ACC112 (cell line): ENCODE results near the gene PLA2G6.

Experiments used
- H2AFZ ChIP-seq: fragments of 200-600 bp; sonication (generic); one replicate; pipeline ENCODE4 v1.6.0; 2017; ENCODE audit warnings: antibody characterized with exemption, low read length; ENCODE audit not compliant: unreplicated experiment
- H3K27ac ChIP-seq: fragments of 200-600 bp; sonication (generic); 2 replicates; pipeline ENCODE4 v1.5.1; 2014; ENCODE audit warnings: low read depth, mild to moderate bottlenecking, antibody characterized with exemption, low read length, moderate library complexity
- H3K27me3 ChIP-seq: fragments of 200-600 bp; sonication (generic); 2 replicates; pipeline ENCODE4 v1.6.1; 2014; ENCODE audit warnings: mild to moderate bottlenecking, antibody characterized with exemption, low read length, moderate library complexity, mixed read lengths; ENCODE audit not compliant: insufficient read depth
- H3K36me3 ChIP-seq: fragments of 200-600 bp; sonication (generic); 2 replicates; pipeline ENCODE4 v1.6.1; 2016; ENCODE audit warnings: mild to moderate bottlenecking, antibody characterized with exemption, low read length, moderate library complexity, mixed read lengths; ENCODE audit not compliant: insufficient read depth
- H3K4me1 ChIP-seq: fragments of 200-600 bp; sonication (generic); one replicate; pipeline ENCODE4 v1.6.1; 2016; ENCODE audit warnings: low read length, mixed read lengths; ENCODE audit not compliant: insufficient read depth, unreplicated experiment, control insufficient read depth
- H3K4me3 ChIP-seq: fragments of 200-600 bp; sonication (generic); 2 replicates; pipeline ENCODE4 v1.5.1; 2014; ENCODE audit warnings: mild to moderate bottlenecking, low read depth, low read length
- H3K79me2 ChIP-seq: fragments of 200-600 bp; sonication (generic); one replicate; pipeline ENCODE4 v1.6.0; 2016; ENCODE audit warnings: low read length; ENCODE audit not compliant: control insufficient read depth, unreplicated experiment, insufficient read depth

The PLA2G6 gene

DNA sequence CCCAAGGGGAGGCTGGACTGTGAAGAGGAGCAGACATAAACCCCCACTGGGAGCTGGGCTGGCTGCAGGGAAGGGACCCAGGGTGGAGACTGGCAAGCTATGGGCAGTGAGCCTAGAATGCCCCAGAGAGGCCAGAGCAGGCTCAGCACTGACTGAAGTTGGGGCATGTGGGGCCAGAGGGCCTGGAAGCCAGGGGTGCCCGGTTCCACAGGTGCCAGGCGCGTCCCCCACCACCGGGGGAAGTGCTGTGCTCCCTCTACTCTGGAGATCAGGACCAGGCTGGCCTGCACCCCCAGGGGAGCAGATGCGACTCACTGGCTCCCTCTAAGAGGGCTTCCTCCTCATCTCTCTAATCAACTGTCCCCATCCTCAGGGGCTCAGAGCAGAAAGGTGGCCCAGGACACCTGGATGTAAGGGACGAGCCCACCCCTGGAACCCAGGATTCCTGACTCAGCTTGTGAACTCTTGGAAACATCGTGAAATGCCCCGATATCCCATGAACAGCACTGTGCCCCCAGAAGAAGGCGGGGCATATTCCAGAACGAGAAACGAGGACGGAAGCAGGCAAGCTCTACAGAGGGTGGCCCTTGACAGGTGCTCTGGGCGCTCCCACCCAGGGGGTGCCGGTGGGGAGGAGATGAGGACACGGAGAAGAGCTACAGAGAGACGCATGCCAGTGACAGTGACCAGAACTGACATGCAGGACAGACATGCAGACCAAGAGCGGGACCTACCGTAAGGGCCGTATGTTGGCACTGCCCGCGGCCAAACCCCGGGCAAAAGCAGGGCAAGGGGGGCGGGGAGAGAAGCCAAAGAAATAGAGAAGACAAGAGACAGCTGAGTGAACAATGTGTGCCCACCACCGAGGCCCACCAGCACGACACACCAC, 40.5 kb upstream of the PLA2G6 start:
- no peaks in the 10 kb centered on the region for H3K79me2 ChIP-seq
- no peaks in the 10 kb centered on the region for H3K36me3 ChIP-seq
- peaks cover 33% of the 10 kb centered on the region for H3K4me1 ChIP-seq
- no peak overlapping the region for H2AFZ ChIP-seq
- H3K27me3 ChIP-seq, result no peaks in the 10 kb centered on the region
- no peak overlapping the region for H3K27ac ChIP-seq
- no peak overlapping the region for H3K4me3 ChIP-seq

GRCh38 chr22:38221407-38221806, 39.8 kb upstream of the PLA2G6 start:
- H3K4me1 ChIP-seq, result peaks cover 33% of the 10 kb centered on the region
- no peak overlapping the region for H3K27ac ChIP-seq
- no peaks in the 10 kb centered on the region for H3K36me3 ChIP-seq
- no peaks in the 10 kb centered on the region for H3K27me3 ChIP-seq
- no peak overlapping the region for H2AFZ ChIP-seq
- no peaks in the 10 kb centered on the region for H3K79me2 ChIP-seq
- H3K4me3 ChIP-seq, result no peak overlapping the region

DNA sequence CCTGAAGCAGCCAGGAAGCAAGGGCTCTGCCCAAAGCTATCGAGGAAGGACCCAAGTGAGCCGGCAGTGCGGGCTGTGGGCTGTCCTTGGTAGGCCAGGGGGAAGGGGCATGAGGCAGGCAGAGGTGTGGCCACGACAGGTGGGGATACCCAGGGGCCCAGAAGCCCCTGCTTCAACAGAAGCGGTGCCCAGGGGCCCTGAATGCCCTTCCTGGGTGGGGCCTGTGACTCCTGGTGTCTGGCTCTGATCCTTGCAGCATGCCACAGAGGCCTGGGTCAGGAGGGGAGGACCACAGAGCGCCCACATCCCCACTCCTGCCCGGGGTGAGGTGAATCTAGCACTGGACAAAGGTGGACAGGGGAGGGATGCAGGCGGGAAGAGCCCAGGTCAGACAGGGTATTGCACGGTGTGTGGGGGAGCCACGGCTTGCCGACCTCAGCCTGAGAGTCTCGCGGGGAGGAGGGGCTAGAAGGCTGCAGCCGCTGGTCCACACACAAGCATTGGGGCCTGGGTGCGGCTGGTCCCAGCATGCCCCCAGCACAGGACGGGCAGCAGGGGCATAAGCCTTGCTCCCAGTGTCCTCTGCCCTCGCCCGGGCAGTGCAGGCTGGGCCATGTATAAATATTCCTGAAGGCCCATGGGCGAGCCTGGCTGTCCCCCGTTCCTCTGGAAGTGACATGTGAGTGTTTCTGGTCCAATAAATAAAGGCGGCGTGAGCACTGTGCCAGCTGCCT, 39.2 kb upstream of the PLA2G6 start:
- H3K36me3 ChIP-seq, result no peaks in the 10 kb centered on the region
- H3K27me3 ChIP-seq, result no peaks in the 10 kb centered on the region
- no peaks in the 10 kb centered on the region for H3K79me2 ChIP-seq
- peak overlapping the region; percentile 94; the same call in 1 of the 2 replicates for H3K27ac ChIP-seq
- H3K4me1 ChIP-seq, result peaks cover 33% of the 10 kb centered on the region
- H3K4me3 ChIP-seq, result no peak overlapping the region
- H2AFZ ChIP-seq, result no peak overlapping the region

GRCh38 chr22:38220163-38220562, 38.5 kb upstream of the PLA2G6 start:
- Histone ChIP-seq H3K4me3 (no peak overlapping the region), H3K4me1 (peaks cover 33% of the 10 kb centered on the region), H2AFZ (no peak overlapping the region), H3K27ac (peak overlapping the region; percentile 94; the same call in 1 of the 2 replicates), H3K27me3 (no peaks in the 10 kb centered on the region), H3K79me2 (no peaks in the 10 kb centered on the region), H3K36me3 (peaks cover 1% of the 10 kb centered on the region; the same call in 1 of the 2 replicates)

- H3K27ac ChIP-seq, result peak overlapping the region; percentile 94
- no peaks in the 10 kb centered on the region for H3K79me2 ChIP-seq
- no peak overlapping the region for H2AFZ ChIP-seq
- no peak overlapping the region for H3K4me3 ChIP-seq
- H3K27me3 ChIP-seq, result no peaks in the 10 kb centered on the region
- H3K36me3 ChIP-seq, result peaks cover 5% of the 10 kb centered on the region; the same call in 1 of the 2 replicates
- peaks cover 33% of the 10 kb centered on the region for H3K4me1 ChIP-seq
These were observed 38.0 kb upstream of the PLA2G6 start for GRCh38 chr22:38219632-38220031.

- H2AFZ ChIP-seq, result no peak overlapping the region
- H3K36me3 ChIP-seq, result peaks cover 5% of the 10 kb centered on the region; the same call in 1 of the 2 replicates
- H3K27ac ChIP-seq, result peak overlapping the region; percentile 94
- peaks cover 2% of the 10 kb centered on the region for H3K79me2 ChIP-seq
- H3K4me1 ChIP-seq, result peaks cover 33% of the 10 kb centered on the region
- H3K27me3 ChIP-seq, result no peaks in the 10 kb centered on the region
- peak overlapping the region; percentile 19; the same call in 1 of the 2 replicates for H3K4me3 ChIP-seq
These were observed 37.3 kb upstream of the PLA2G6 start for GRCh38 chr22:38218661-38219622.

DNA sequence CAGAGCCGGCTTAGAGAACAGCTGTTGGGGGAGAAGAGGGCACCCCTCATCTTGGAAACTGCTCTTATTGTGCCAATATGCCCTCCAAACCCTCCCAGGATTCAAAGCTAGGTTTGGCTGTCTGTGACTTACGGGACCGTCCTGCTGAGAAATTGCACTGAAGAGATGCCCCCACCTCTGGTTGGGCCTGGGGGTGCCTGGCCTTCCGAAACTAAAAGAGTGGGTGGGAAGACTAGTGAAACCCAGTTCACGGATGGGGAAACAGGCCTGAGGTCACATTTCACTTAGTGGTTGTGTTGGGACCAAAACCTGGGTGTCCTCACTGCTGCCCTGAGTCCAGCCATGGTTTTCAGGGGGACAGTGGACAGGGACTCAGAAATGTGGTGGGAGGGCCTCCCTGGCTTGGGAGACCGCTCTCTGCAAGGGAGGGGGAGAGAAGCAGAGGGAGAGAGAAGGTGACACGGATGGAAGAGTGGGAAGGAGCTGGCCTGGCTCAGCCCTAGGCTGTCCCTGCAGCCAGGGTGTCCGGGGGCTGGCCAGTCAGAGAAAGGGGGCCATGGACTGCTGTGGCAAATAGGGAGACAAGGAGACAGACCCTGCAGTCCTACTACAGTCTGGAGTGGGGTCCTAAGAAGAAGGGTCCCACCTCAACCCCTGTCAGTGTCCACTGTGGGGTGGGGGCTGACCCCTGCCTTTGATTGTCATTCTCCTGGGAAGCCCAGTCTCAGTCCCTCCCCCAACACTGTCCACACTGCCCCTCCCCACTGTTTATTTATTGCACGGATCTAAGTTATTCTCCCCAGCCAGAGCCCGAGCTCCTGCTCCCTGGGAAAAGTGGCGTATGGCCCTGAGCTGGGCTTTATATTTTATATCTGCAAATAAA, 33.8 kb upstream of the PLA2G6 start:
- H3K27ac ChIP-seq, result no peak overlapping the region
- peaks cover 29% of the 10 kb centered on the region for H3K4me1 ChIP-seq
- peaks cover 5% of the 10 kb centered on the region; the same call in 1 of the 2 replicates for H3K36me3 ChIP-seq
- no peaks in the 10 kb centered on the region for H3K27me3 ChIP-seq
- peaks cover 19% of the 10 kb centered on the region for H3K79me2 ChIP-seq
- H2AFZ ChIP-seq, result no peak overlapping the region
- H3K4me3 ChIP-seq, result no peak overlapping the region

DNA sequence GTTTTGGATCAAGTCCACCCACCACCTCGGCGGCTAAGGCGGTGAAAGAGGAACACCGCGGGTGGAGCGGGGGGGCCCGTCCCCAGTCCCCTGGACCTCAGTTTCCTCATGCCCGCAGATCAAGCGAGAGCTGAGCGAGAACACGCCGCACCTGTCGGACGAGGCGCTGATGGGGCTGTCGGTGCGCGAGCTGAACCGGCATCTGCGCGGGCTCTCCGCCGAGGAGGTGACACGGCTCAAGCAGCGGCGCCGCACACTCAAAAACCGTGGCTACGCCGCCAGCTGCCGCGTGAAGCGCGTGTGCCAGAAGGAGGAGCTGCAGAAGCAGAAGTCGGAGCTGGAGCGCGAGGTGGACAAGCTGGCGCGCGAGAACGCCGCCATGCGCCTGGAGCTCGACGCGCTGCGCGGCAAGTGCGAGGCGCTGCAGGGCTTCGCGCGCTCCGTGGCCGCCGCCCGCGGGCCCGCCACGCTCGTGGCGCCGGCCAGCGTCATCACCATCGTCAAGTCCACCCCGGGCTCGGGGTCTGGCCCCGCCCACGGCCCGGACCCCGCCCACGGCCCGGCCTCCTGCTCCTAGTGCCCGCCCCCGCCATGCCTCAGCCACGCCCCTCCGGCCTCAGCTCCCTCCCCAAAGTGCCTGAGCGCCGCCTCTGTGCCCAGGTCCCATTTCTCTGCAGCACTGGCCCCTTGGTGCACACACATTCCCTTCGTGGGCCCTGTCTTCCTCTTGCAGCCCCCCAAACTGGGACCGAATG, 32.8 kb upstream of the PLA2G6 start:
- Histone ChIP-seq H2AFZ (no peak overlapping the region), H3K36me3 (peaks cover 5% of the 10 kb centered on the region; the same call in 1 of the 2 replicates), H3K27ac (no peak overlapping the region), H3K4me3 (no peak overlapping the region), H3K4me1 (peaks cover 21% of the 10 kb centered on the region), H3K79me2 (peaks cover 26% of the 10 kb centered on the region), H3K27me3 (no peaks in the 10 kb centered on the region)

GRCh38 chr22:38213990-38214301, 32.3 kb upstream of the PLA2G6 start:
- Histone ChIP-seq H3K27me3 (no peaks in the 10 kb centered on the region), H3K27ac (no peak overlapping the region), H3K4me1 (peaks cover 16% of the 10 kb centered on the region), H2AFZ (no peak overlapping the region), H3K79me2 (peaks cover 30% of the 10 kb centered on the region), H3K4me3 (no peak overlapping the region), H3K36me3 (peaks cover 5% of the 10 kb centered on the region; the same call in 1 of the 2 replicates)
